HepG2 (cell line): ENCODE results near the gene SMURF1. TPM values are rescaled to one million over a fixed set of nuclear protein-coding genes. Genes with fewer than 3 reads are reported as not detected.

Experiments used
- ASH2L ChIP-seq: fragments of 300-600, 200-600 bp; sonication (generic); IDR thresholded peaks from 2 replicates; pipeline ENCODE4 v1.7.0; 2017; ENCODE audit warnings: low read depth, mild to moderate bottlenecking, moderate library complexity, mixed read lengths, low read length; ENCODE audit not compliant: insufficient read length
- CBFB ChIP-seq: sonication (generic); formaldehyde crosslinking; IDR thresholded peaks from 2 replicates; pipeline ENCODE4 v1.4.0; 2020; ENCODE audit warnings: missing genetic modification reagents
- CBX5 ChIP-seq: sonication (generic); formaldehyde crosslinking; IDR thresholded peaks from 2 replicates; pipeline ENCODE4 v1.4.0; 2020; ENCODE audit warnings: missing genetic modification reagents, borderline replicate concordance
- EED ChIP-seq: sonication (generic); formaldehyde crosslinking; IDR thresholded peaks from 2 replicates; pipeline ENCODE4 v1.5.0; 2020; ENCODE audit warnings: mild to moderate bottlenecking, missing genetic modification reagents
- MTF1 ChIP-seq: sonication (generic); formaldehyde crosslinking; IDR thresholded peaks from 2 replicates; pipeline ENCODE4 v1.5.0; 2020; ENCODE audit warnings: missing genetic modification reagents
- TBP ChIP-seq: sonication (generic); formaldehyde crosslinking; IDR thresholded peaks from 2 replicates; pipeline ENCODE4 v1.5.0; 2020; ENCODE audit warnings: missing genetic modification reagents
- TRIM24 ChIP-seq: sonication (generic); formaldehyde crosslinking; IDR thresholded peaks from 2 replicates; pipeline ENCODE4 v1.8.0; 2022; ENCODE audit warnings: mild to moderate bottlenecking, missing genetic modification reagents
- ZNF337 ChIP-seq: sonication (generic); formaldehyde crosslinking; IDR thresholded peaks from 2 replicates; pipeline ENCODE4 v1.5.1; 2020; ENCODE audit warnings: missing genetic modification reagents, low read depth, mild to moderate bottlenecking, borderline replicate concordance
- ZSCAN20 ChIP-seq: sonication (generic); formaldehyde crosslinking; IDR thresholded peaks from 2 replicates; pipeline ENCODE4 v1.4.0; 2020; ENCODE audit warnings: missing genetic modification reagents, mild to moderate bottlenecking, borderline replicate concordance
- polyA plus RNA-seq, 8 experiments: library from polyadenylated mRNA; depleted of rRNA in 3 of 8; stranded (reverse) in 7 of 8; unstranded in 1 of 8; fragments of >200 nt; fragmentation: Illumina TruSeq in 4 of 8; extraction: Trizol in 4 of 8; gene quantifications; 2 replicates each; pipeline versions ENCODE4 v1.2.1 to v1.2.3, GENCODE V29; 2011 to 2016; ENCODE audit warnings: low read depth in 4 of 8, missing spikeins in 1 of 8, mixed read lengths in 1 of 8; ENCODE audit not compliant: insufficient read depth in 1 of 8
- total RNA-seq, 5 experiments: library from RNA; depleted of rRNA; stranded (reverse); fragments of >200 nt; fragmentation: Illumina TruSeq; extraction: Trizol; gene quantifications; 2 replicates each; pipeline ENCODE4 v1.2.3, GENCODE V29; 2016; ENCODE audit warnings: low read depth in 1 of 5
- TF ChIP-seq, protein P1 (sequence below), 2 experiments: fragments of 450-650 bp in 1 of 2; sonication (generic) in 1 of 2; formaldehyde crosslinking in 1 of 2; IDR thresholded peaks; 2 replicates each; pipeline versions ENCODE4 v1.6.1 to v1.8.0; 2016 to 2022; ENCODE audit warnings: antibody characterized with exemption in 1 of 2, mild to moderate bottlenecking in 1 of 2, missing genetic modification reagents in 1 of 2
- TF ChIP-seq, protein P2 (sequence below): sonication (generic); formaldehyde crosslinking; IDR thresholded peaks from 2 replicates; pipeline ENCODE4 v1.5.1; 2020; ENCODE audit warnings: mild to moderate bottlenecking, missing genetic modification reagents, borderline replicate concordance

SMURF1 gene
- total and polyA plus RNA-seq, 2 of the 13 experiments (the other 11 are each of a cell fraction or from before 2014, with no cell fraction given) = 8.3 to 11.1 TPM

DNA sequence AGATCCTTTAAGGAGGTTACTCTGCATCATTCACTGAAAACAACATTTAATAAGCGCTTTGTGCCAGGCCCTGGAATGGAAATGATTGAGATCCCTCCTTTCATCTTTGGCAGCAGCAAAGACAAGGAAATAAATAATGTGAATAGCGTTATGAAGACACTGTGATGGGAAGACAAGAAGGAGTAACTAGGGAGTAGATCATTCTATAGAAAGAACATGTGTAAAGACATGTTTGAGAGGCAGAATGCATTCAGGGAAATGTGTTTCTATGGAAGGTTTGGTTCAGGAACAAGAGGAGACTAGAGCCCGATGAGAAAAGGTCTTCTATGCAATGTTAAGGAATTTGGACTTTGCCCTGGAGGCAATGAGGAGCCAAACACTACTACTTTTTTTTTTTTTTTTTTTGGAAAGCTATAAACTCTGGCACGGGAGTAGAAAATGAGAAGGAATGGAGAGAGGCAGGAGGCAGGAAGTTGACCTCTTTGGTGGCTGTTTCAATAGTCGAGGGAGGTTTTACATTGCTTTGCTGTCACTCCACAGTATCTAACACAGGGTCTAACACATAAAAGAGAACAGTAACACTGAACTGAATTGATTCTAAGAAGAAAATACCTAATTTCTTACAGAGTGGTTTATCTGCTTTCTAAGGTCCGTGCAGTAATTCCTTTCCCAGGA, 44.9 kb downstream of the SMURF1 start (continued):
- TF ChIP-seq TRIM24 (CRISPR knock-in tag) (no peak), TBP (no peak), CBFB (CRISPR knock-in tag) (no peak), ASH2L (peak; percentile 98), ZNF337 (no peak), CBX5 (no peak), ZSCAN20 (CRISPR knock-in tag) (no peak), EED (no peak), MTF1 (CRISPR knock-in tag) (no peak)
- TF ChIP-seq, protein P1, sequence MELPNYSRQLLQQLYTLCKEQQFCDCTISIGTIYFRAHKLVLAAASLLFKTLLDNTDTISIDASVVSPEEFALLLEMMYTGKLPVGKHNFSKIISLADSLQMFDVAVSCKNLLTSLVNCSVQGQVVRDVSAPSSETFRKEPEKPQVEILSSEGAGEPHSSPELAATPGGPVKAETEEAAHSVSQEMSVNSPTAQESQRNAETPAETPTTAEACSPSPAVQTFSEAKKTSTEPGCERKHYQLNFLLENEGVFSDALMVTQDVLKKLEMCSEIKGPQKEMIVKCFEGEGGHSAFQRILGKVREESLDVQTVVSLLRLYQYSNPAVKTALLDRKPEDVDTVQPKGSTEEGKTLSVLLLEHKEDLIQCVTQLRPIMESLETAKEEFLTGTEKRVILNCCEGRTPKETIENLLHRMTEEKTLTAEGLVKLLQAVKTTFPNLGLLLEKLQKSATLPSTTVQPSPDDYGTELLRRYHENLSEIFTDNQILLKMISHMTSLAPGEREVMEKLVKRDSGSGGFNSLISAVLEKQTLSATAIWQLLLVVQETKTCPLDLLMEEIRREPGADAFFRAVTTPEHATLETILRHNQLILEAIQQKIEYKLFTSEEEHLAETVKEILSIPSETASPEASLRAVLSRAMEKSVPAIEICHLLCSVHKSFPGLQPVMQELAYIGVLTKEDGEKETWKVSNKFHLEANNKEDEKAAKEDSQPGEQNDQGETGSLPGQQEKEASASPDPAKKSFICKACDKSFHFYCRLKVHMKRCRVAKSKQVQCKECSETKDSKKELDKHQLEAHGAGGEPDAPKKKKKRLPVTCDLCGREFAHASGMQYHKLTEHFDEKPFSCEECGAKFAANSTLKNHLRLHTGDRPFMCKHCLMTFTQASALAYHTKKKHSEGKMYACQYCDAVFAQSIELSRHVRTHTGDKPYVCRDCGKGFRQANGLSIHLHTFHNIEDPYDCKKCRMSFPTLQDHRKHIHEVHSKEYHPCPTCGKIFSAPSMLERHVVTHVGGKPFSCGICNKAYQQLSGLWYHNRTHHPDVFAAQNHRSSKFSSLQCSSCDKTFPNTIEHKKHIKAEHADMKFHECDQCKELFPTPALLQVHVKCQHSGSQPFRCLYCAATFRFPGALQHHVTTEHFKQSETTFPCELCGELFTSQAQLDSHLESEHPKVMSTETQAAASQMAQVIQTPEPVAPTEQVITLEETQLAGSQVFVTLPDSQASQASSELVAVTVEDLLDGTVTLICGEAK (IDR thresholded peaks at IDR 0.05) = no peak
- TF ChIP-seq, protein P1 (CRISPR knock-in tag; IDR thresholded peaks at IDR 0.05) = no peak
- TF ChIP-seq, protein P2, sequence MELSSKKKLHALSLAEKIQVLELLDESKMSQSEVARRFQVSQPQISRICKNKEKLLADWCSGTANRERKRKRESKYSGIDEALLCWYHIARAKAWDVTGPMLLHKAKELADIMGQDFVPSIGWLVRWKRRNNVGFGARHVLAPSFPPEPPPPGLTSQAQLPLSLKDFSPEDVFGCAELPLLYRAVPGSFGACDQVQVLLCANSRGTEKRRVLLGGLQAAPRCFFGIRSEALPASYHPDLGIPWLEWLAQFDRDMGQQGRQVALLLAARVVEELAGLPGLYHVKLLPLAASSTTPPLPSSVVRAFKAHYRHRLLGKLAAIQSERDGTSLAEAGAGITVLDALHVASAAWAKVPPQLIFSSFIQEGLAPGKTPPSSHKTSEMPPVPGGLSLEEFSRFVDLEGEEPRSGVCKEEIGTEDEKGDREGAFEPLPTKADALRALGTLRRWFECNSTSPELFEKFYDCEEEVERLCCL = no peak
